ENCODE results near the gene NCBP2L. TPM values are rescaled to one million over a fixed set of nuclear protein-coding genes. Genes with fewer than 3 reads are reported as not detected.

The NCBP2L gene
- total and polyA plus RNA-seq, 2 donors (not counting 3 experiments of a cell fraction or from before 2014, with no cell fraction given): not detected

- no peak overlapping the region for H3K4me2 ChIP-seq (ENCODE audit: insufficient read depth, low read length)
- dilution Hi-C loops (cut with MboI; ENCODE audit: extremely low pct_ligation_motif_present, low sequenced_read_pairs): no loop called here
- H3K27ac ChIP-seq (ENCODE audit: insufficient read depth, low read depth, low read length): no peak overlapping the region
- H3K9me3 ChIP-seq (replicated peaks; ENCODE audit: control insufficient read depth, insufficient read depth, low read length): no peaks in the 10 kb centered on the region
- H3K9me1 ChIP-seq (replicated peaks; ENCODE audit: control insufficient read depth, extremely low read depth, insufficient read depth, low read length): no peaks in the 10 kb centered on the region
- FAIRE-seq (no peak), DNase-seq (ENCODE audit: low read depth, low spot score) (peak; percentile 4)
- H3K27me3 ChIP-seq (ENCODE audit: control insufficient read depth in 2 of 2, insufficient read depth in 2 of 2, low read length in 2 of 2): peaks cover 2 to 10% of the 10 kb centered on the region in 2 experiments
- H3K9ac ChIP-seq (replicated peaks; ENCODE audit: extremely low read depth, insufficient read depth, low read length): no peak overlapping the region
- CTCF ChIA-PET: no interaction called here
- no peak overlapping the region for H3K4me3 ChIP-seq (replicated peaks in 1 of 3; ENCODE audit: insufficient read depth in 1 of 3, low read depth in 1 of 3, low read length in 3 of 3)
- no peaks in the 10 kb centered on the region for H3K4me1 ChIP-seq (ENCODE audit: control insufficient read depth, extremely low read depth, insufficient read depth, low read length)
- BruUV-seq (replicated peaks): no TSS peak
- H3K36me3 ChIP-seq (ENCODE audit: control insufficient read depth in 2 of 2, extremely low read depth in 1 of 2, insufficient read depth in 2 of 2, low read length in 2 of 2): no peaks in the 10 kb centered on the region
- no peaks in the 10 kb centered on the region for H4K20me1 ChIP-seq (replicated peaks; ENCODE audit: control insufficient read depth, extremely low read depth, insufficient read depth, low read length)
- POLR2A ChIA-PET: no interaction called here
- intact Hi-C loops (cut with micrococcal nuclease): no loop called here
- TF ChIP-seq MYC (IDR thresholded peaks at IDR 0.05; ENCODE audit: low read depth, low read length) (no peak), GATA2 (IDR thresholded peaks at IDR 0.05; ENCODE audit: insufficient read depth, insufficient read length, low read depth, low read length) (no peak), CTCF (IDR thresholded peaks at IDR 0.05; ENCODE audit: extremely low read depth in 1 of 2, insufficient read depth in 1 of 2, low read depth in 1 of 2, low read length in 2 of 2) (no peak), POLR2AphosphoS5 (IDR thresholded peaks at IDR 0.05; ENCODE audit: insufficient read depth, low read depth, low read length) (no peak), JUN (IDR thresholded peaks at IDR 0.05; ENCODE audit: borderline replicate concordance, insufficient read depth, insufficient read length, low read depth) (no peak)
- no peak overlapping the region for H2AFZ ChIP-seq (ENCODE audit: low read depth, low read length)
- no peaks in the 10 kb centered on the region for H3K79me2 ChIP-seq (ENCODE audit: control insufficient read depth, insufficient read depth, low read length)
Measured at GRCh38 chrX:107787827-107788226, 10.3 kb downstream of the NCBP2L start.

DNA sequence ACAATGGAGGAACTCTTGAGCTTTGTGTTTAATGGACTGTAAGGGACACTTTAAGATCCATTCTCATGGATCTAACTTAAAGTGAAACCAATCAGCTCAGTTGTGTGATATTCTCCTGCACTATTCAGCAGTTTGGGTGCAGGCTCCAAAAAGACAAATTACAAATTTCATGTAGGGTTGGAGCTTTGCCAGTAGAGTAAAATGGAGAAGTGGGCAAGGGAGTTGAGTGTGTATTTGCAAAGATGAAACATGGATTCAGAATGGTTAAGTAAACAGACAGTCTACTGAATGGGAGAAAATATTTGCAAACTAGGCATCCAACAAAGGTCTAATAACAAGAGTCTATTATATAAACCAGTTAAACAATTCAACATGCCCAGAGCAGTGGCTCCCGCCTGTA lies 26.9 kb downstream of the NCBP2L start:
- FAIRE-seq (no peak), DNase-seq (ENCODE audit: low read depth, low spot score) (no peak)
- Histone ChIP-seq H3K4me3 (replicated peaks in 1 of 3; ENCODE audit: insufficient read depth in 1 of 3, low read depth in 1 of 3, low read length in 3 of 3) (no peak overlapping the region), H3K36me3 (ENCODE audit: control insufficient read depth in 2 of 2, extremely low read depth in 1 of 2, insufficient read depth in 2 of 2, low read length in 2 of 2) (no peaks in the 10 kb centered on the region), H3K27ac (ENCODE audit: insufficient read depth, low read depth, low read length) (no peak overlapping the region), H2AFZ (ENCODE audit: low read depth, low read length) (no peak overlapping the region), H3K27me3 (ENCODE audit: control insufficient read depth in 2 of 2, insufficient read depth in 2 of 2, low read length in 2 of 2) (no peaks in the 10 kb centered on the region), H3K9me3 (replicated peaks; ENCODE audit: control insufficient read depth, insufficient read depth, low read length) (no peaks in the 10 kb centered on the region), H3K4me2 (ENCODE audit: insufficient read depth, low read length) (no peak overlapping the region), H4K20me1 (replicated peaks; ENCODE audit: control insufficient read depth, extremely low read depth, insufficient read depth, low read length) (no peaks in the 10 kb centered on the region), H3K79me2 (ENCODE audit: control insufficient read depth, insufficient read depth, low read length) (no peaks in the 10 kb centered on the region), H3K4me1 (ENCODE audit: control insufficient read depth, extremely low read depth, insufficient read depth, low read length) (no peaks in the 10 kb centered on the region), H3K9me1 (replicated peaks; ENCODE audit: control insufficient read depth, extremely low read depth, insufficient read depth, low read length) (no peaks in the 10 kb centered on the region), H3K9ac (replicated peaks; ENCODE audit: extremely low read depth, insufficient read depth, low read length) (no peak overlapping the region)
- BruUV-seq (replicated peaks): no TSS peak
- dilution Hi-C loops (cut with MboI; ENCODE audit: extremely low pct_ligation_motif_present, low sequenced_read_pairs): no loop called here
- ChIA-PET CTCF (no interaction called here), POLR2A (no interaction called here)
- intact Hi-C loops (cut with micrococcal nuclease): no loop called here
- TF ChIP-seq FOS (IDR thresholded peaks at IDR 0.05; ENCODE audit: borderline replicate concordance, insufficient read depth, low read length): no peak
- no peak for TF ChIP-seq POLR2AphosphoS5 (IDR thresholded peaks at IDR 0.05; ENCODE audit: insufficient read depth, low read depth, low read length)
- no peak for TF ChIP-seq MYC (IDR thresholded peaks at IDR 0.05; ENCODE audit: low read depth, low read length)
- TF ChIP-seq, protein P1, sequence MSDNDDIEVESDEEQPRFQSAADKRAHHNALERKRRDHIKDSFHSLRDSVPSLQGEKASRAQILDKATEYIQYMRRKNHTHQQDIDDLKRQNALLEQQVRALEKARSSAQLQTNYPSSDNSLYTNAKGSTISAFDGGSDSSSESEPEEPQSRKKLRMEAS (IDR thresholded peaks at IDR 0.05; ENCODE audit: insufficient read depth, insufficient read length): no peak
- no peak for TF ChIP-seq EZH2 (IDR thresholded peaks at IDR 0.05; ENCODE audit: borderline replicate concordance, low read depth, low read length, severe bottlenecking)
- no peak for TF ChIP-seq CTCF (IDR thresholded peaks at IDR 0.05; ENCODE audit: extremely low read depth in 1 of 2, insufficient read depth in 1 of 2, low read depth in 1 of 2, low read length in 2 of 2)
- TF ChIP-seq JUN (IDR thresholded peaks at IDR 0.05; ENCODE audit: borderline replicate concordance, insufficient read depth, insufficient read length, low read depth): no peak
- no peak for TF ChIP-seq POLR2A (IDR thresholded peaks at IDR 0.05; ENCODE audit: low read depth, low read length)
- no peak for TF ChIP-seq GATA2 (IDR thresholded peaks at IDR 0.05; ENCODE audit: insufficient read depth, insufficient read length, low read depth, low read length)

All from endothelial cell of umbilical vein (primary cell).